HG02678 (cell line): ENCODE data around the gene PLCG2.
"Not testable (repeated sequence)": the region's sequence is repeated elsewhere in the genome, so short reads cannot be mapped to it uniquely, and the experiment has no call there.

Source experiments
- ATAC-seq: cut with Tn5 transposase; IDR thresholded peaks from one replicate; pipeline ENCODE4 v1.9.1; 2021; ENCODE audit warnings: mild to moderate bottlenecking, moderate library complexity; ENCODE audit not compliant: unreplicated experiment

The PLCG2 gene

DNA sequence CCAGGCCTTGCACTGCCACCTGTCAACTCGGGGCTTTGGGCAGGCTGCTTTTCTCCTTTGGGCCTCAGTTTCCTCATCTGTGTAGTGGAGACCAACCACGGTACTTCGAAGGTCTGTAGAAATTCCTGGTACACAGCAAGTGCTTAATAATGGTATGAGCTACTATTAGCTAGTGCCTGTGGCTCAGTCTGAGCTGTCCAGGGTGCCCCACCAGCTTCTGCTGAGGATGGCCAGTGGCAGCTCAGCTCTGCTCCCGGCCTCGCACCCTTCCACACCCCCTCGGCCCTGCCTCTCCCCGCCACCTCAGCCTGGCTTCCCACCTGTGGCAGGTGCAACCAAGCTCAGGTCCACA, 26.2 kb upstream of the PLCG2 start:
- ATAC-seq, result no peak

DNA sequence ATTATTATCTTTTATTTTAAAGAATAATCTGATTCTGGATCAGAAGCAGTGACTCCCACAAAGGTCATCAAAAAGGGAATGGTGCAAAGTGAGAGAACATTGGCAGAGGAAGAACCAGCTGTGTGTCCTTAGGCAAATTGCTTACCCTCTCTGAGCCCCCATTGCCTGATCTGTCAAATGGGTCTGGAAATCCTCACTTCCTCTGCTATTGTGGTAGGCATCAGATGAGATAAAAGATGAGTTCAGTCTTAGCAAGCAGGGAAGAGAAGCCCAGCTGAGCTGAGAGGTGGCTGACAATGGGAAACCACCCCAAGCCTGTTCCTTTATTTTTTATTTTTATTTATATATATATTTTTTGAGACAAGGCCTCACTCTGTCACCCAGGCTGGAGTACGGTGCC, 24.2 kb upstream of the PLCG2 start:
- ATAC-seq, result no peak

DNA sequence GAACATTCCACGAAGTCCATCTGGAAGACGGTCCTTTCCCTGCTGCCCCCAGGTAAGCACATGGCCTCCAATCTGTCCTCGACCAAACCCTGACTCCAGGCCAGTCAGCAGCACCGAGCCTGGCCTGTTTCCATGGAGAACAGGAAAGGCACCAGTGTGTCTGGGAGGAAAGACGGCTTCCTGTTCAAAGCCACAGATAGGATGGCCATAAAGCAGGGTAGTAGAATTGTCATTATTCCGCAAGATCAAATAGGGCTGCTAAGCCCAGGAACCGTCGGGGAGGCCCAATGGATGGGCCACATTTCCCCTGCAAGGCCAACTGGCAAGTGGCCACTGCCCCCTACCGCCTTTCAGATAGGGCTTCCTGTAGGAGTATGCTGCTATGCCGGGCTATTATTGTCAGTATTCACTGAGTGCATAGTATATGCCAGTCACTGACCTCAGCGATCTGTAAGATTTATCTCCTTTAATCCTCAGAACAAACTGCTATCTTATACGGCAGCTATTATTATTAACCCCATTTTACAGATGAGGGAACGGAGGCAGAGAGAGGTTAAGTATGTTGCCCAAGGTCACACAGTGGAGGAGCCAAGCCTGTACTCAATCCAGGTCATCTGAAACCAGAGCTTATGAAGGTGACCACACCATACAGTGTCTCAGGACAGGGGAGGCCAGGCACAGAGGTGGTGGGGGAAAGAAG, 23.0 kb upstream of the PLCG2 start:
- ATAC-seq, result no peak

DNA sequence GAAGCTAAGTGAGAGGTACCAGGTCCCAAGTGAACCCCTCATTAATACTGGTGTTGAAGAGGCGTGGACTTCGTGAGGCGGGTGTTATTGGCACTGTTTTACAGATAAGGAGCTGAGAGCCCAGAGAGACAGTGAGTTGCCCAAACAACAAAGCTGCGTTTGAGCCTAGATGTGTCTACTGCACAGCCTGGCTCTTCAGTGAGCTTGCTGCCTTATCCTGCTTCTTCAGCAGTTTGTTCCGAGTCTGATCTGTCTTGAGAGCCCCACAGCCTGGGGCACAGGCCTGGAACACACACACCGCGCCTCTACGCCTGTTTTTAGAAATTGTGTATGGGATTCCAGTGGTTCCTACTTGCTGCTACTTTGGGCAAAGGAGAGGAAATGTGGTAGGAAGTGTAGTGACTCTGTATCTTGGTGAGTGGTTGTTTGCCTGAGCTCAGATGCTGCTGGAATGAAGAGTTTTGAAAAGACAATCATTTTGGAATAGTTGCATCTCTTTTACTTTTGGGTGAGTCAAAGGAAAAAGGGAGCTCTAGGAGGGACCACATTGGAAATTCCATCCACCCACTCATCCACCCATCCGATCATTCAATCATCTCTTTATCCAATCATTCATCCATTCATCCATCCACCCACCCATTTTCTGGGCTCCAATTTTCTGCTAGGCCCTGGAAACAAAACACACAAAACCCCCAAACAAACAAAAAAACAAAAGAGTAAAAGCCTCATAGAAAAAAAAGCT, 22.3 kb upstream of the PLCG2 start:
- no peak for ATAC-seq

DNA sequence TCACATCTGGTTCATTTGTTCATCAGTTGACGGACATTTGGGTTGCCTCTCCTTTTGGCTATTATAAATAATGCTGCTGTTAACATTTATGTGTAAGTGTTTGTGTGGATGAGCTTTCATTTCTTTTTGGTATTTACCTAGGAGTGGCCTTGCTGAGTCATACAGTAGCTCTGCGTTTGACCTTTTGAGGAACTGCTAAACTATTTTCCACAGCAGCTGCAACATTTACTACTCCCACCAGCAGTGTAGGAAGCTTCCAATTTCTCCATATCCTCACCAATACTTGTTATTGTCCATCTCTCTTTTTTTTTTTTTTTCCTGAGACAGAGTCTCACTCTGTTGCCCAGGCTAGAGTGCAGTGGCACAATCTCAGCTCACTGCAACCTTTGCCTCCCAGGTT, 20.7 kb upstream of the PLCG2 start:
- ATAC-seq, result no peak

DNA sequence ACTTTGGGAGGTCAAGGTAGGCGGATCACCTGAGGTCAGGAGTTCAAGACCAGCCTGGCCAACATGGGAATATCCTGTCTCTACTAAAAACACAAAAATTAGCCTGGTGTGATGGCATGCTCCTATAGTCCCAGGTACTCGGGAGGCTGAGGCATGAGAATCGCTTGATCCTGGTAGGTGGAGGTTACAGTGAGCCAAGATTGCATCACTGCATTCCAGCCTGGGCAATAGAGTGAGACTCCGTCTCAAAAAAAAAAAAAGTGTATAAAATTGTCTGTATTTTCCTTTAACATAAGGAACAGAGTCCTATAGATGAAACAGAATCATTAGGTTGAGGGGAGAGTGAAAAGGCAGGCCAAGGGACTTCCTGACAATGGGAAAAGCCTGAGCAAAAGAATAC, 16.8 kb upstream of the PLCG2 start:
- ATAC-seq, result not testable (repeated sequence)

DNA sequence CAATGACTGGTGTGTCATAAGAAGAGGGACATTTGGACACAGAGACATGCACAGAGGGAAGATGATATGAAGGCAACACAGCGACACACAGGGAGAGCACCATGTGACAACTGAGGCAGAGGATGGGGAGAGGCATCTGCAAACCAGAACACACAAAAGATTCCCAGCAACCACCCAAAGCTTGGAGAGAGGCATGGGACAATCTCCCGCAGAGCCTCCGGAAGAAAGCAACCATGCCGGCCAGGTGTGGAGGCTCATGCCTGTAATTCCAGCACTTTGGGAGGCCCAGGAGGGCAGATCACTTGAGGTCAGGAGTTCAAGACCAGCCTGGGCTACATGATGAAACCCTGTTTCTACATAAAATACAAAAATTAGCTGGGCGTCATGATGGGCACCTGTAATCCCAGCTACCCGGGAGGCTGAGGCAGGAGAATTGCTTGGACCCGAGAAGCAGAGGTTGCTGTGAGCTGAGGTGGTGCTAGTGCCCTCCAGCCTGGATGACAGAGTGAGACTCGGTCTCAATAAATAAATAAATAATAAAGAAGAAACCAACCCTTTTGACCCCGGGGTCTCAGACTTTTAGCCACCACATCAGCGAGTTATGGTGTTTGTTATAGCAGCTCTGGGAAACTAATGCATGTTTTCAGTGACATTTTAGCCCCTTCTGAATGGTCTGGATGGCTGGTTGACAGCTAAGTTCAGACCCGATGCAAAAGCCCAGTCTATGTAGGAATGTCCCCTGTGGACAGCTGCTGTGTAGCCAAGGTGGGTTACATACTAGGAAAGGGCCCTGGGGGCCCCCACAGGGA, 13.8 kb upstream of the PLCG2 start:
- no peak for ATAC-seq

DNA sequence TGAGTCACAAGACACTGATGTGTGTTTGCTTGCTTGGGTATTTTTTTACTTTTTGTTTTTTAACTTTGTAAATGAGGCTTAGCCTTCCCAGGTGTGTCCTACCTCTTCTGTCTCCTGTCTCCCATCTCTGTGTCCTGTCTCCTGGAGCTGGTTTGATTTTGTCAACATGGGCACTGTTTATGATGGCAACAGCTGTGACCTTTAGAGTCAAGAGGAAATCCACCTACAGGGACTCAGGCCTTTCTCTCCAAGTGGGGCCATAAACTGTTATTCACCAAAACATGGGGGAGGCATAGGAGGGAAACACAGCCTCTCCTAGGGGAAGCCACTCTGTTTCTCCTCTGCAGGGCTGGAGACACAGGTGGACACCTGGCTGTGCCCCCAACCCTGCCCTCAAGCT, 13.1 kb upstream of the PLCG2 start:
- no peak for ATAC-seq

DNA sequence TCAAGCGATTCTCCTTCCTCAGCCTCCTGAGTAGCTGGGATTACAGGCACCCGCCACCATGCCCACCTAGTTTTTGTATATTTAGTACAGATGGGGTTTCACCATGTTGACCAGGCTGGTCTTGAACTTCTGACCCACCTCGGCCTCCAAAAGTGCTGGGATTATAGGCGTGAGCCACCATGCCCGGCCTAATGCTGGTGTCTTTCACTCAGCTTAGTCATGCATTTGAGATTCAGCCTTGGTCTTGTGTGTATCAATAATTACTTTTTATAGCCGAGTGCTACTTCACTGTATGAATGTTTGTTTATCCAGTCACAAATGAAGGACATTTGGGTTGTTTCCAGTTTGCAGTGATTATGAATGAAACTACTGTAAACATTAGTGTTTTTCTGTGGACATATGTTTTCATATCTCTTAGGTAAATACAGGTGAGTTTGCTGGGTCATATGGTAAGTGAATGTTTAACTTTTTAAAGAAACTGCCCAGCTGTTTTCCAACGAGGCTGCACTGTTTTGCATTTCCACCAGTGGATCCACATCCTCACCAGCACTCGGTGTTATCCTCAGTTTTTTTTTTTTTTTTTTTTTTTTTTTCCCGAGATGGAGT, 11.0 kb upstream of the PLCG2 start:
- no peak for ATAC-seq

DNA sequence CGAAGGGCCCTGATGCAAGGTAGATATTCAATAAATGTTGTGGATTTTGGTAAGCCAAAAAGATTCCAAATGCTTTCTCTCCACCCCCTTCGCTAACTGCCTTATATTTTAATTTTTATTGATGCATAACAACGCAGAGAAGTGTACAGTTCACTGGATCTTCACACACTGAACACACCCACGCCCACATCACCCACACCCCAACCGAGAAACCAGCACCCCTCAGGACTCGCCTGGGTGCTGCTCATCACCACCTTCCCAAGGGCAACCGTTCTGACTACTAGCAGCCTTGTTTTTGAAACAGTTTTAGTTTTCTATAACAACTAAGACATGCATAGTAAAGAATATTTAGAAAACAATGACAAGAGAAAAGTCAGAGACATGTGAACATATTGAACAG, 9.1 kb upstream of the PLCG2 start:
- no peak for ATAC-seq

DNA sequence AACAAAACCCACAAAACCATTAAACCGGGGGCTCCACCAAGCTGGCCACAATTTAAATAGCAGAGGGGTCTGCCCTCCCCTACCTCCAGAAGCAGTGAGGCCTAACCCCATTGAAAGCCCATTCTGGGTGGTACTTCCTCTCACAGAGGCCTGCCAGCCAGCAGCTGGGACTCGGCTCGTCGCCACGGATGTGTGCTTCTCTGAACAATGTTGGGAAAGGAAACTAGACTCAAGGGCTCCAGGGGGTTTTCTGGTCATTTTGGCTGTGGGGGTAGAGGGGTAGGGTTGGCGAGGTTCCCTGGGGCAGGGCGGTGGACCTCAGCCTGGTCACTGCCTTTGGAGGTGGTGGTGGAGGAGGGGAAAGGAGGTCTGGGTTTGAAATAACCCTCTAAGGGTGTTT, 4.7 kb upstream of the PLCG2 start:
- ATAC-seq, result no peak

DNA sequence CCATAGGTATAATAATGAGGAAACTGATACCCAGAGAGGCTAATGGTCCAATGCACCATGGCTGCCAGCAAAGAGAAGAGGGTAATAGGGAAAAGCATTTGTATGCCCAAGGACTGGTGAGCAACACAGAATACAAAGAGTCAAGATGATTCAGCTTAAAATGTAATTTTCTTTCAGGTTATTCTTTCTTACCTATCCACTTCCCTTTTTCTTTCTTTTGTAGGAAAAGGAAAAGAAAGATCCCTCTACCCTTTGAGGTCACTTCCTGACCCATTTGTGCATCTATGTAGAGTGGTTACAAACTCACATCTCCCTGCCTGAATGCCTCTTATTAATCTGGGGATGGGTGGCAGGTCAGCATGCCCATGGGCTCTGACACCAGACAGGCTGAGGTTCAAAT, 3.5 kb upstream of the PLCG2 start:
- ATAC-seq, result no peak

DNA sequence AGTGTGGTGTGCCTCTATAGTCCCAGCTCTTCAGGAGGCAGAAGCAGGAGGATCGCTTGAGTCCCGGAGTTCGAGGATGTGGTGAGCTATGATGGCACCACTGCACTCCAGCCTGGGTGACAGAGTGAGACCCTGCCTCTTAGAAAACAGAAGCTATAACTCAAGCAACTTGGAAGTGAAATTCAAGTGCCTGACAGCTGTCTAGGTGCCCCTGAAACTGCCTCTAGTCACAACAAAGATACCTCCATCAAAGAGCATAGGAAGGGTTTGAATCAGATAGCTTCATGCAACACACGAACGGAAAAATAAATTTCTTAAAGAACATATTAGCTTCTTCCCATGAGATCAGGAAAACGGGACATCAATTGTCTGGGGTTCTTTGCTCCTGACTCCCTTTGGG, 860 bp upstream of the PLCG2 start:
- ATAC-seq, result no peak

DNA sequence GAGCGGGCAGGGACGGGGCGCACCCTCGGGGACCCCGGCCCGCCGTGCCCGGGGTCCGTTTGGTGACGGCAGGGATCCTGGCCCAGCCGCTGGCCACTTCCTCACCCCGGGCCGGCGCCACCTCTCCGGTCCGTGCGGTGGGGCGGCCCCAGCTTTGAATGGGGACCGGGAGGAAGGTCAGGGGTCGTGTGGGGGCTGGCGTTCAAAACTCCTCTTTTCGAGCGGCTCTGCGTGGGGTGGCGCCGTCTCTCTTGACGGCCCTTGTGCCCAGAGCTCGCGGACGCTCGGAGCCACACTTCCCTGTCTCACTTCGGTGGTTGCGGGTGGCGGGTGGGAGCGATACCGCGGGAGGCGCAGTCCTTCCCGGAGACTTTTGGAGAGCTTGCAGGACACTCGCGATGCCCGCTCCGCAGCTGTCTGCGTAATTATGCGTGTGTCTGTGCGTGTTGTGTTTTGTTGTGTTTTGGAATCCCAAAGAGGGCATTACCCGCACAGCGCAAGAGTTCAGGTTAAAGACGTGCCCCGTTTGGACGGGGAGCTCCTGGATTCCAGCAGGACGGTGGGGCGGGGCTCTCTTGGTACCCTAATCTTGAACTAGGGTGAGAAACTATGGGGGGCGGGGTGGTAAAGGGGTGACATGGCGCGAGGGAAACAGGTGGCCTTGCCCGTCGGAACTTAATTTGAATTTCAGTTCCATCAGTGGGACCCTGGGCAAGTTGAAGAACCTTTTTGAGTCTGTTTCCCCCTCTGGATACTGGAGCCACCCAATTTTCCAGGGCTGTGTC, 637 bp downstream of the PLCG2 start:
- ATAC-seq, result peak; percentile 22

DNA sequence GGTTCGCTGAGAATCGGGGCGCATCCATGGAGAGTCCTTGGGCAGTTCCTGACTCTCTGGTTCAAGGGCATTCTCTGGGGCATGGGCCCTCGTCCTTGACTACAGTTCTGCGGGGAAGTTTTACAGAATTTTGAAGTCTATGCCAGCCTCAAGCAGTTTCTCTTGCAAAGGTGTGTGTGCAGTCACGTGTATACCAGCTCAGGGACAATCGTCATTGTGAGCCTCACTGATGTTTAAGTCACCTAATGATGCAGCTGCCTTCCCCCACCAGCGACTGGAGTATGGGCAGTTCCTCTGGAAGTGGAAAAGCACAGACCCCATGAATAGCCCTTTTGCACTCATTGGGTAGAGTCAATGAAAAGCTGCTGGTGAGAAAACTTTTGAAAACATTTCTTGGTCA, 1.3 kb downstream of the PLCG2 start:
- no peak for ATAC-seq

DNA sequence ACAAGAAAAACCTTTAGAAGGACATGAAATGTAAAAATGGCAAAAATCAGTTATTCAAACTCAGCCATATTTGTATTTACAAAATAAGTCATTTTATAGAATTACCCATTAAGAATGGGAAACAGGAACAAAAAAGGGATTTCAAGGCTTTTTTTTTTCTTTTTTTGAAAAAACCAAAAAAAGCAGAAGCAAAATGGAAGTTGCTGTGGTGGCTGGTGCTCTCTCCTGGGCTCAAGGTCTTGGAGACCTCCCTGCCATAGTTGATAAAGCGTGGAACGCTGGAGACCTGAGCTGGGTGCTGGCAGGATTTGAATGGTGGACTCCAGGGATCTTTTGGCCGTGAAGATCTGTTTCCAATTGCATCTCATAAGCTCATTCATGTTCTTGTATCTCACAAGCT, 3.1 kb downstream of the PLCG2 start:
- ATAC-seq, result no peak

DNA sequence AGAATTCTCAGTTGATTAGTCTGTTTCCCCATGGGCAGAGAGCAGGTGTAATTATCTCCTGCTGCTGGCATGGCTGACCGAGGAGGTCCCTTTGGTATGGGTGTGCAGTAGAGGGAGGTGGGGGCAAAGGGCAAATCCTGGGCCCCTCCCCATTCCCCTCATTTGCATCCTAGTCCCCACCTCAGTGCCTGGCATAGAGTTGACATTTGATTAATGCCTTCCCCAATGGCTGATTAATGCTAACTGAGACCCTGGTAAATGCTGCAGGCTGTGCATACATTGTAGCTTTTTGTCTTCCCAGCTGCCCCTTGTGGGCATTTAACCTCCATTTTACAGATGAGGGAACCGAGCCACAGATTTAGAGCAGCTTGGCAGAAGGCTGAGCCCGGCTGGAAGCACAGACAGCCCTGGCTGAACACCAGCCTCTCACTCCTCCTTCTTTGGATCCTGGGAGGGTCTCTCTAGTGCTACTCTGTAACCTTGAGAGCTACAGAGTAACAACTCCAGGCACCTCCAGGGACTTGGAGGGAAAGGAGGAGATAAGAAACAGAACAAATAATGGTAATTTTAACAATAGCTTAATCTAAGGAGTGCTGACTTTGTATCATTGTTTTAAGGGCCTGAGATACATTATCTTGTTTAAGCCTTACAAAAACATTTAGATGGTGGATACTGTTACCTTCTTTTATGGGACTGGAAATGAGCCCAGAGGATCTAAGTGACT, 5.1 kb downstream of the PLCG2 start:
- ATAC-seq, result peak; percentile 33

DNA sequence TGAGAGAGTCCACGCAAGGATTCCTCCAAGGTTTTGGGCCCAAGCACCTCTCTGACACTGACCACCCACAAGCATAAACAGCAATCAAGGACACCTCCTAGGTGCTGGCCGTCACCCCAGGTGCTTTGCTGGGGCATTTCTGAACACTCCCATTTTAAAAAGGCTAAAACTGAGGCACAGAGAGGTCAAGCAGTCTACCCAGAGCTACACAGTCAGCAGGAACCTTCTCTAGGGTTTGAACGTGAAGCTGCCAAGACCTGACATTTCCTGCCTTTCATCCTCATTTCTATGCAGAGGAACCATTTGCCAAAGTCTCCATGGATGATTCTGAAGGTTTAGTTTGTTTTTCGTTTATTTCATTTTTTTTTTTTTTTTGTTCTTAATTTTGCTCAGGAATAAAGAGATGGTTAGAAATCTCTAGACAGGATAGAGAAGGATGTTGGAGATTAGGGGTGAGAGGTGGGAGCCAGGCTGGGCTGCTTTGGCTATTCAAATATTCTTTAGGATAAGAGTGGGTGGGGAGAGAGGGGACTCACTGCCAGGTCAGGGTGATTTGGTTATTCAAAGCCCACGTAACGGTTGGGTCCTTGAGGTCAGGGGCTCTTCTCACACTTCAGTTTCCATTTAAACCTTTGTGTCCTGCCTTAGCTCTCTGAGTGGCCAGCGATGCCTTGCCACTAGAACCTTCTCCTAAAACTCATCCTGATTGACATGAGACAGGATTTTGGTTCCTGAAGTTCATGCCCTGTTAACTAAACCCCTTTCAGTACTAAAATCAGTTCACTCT, 6.2 kb downstream of the PLCG2 start:
- ATAC-seq, result no peak

DNA sequence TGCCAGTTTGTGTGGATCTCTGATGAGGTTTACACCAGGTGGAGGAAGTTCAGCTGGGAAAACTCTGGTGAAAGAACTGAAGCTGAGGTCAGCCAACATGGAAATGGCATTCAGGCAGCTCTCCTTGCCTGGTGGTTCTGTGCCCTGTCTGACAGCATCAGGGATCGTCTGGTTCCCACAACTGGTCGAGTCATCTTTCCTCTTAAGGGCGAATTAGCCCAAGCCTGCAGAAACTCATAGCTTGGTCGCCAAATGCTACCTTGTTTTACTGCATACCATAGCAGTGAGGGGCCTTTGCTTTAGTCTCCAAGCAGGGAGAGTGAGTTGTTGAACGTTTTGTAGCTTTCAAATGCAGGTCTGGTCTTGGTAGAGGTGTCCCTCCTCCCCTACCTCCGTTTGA, 7.2 kb downstream of the PLCG2 start:
- ATAC-seq, result no peak
